Measurements from ENCODE around the gene AHNAK2. TPM values are rescaled to one million over a fixed set of nuclear protein-coding genes. Genes with fewer than 3 reads are reported as not detected.

The AHNAK2 gene
- total and polyA plus RNA-seq, 9 of the 15 experiments (the other 6 are each of a cell fraction or from before 2014, with no cell fraction given), result 0.04 to 0.09 (median 0.04) TPM; not detected in 6

- no peaks in the 10 kb centered on the region for H3K9me3 ChIP-seq (replicated peaks; ENCODE audit: control insufficient read depth, insufficient read depth, low read depth, low read length)
- H3K79me2 ChIP-seq (ENCODE audit: control insufficient read depth, insufficient read depth, low read length), result no peaks in the 10 kb centered on the region; the same call in 2 of the 3 replicates
- no peak for ATAC-seq
- intact Hi-C loops (cut with micrococcal nuclease), result no loop called here
- H4K20me1 ChIP-seq (replicated peaks; ENCODE audit: control insufficient read depth, insufficient read depth, low read length), result no peaks in the 10 kb centered on the region; the same call in 1 of the 2 replicates
- FAIRE-seq, result no peak
- H3K4me3 ChIP-seq, result no peak overlapping the region
- BruUV-seq (replicated peaks), result no TSS peak
- no peak overlapping the region for H3K27ac ChIP-seq (ENCODE audit: extremely low read depth, low read depth, low read length)
- ChIA-PET CTCF (ENCODE audit: low intra/inter-chr PET ratio) (interaction anchor here (1.5 kb wide), 1 partner anchor 9 kb away, joined by 3 read pairs; no protein-coding TSS in a partner anchor), POLR2A (interaction anchor here (0.6 to 1.1 kb wide), 5 partner anchors 11 to 89 kb away, joined by 3 to 4 read pairs (median 3); no protein-coding TSS in a partner anchor)
- in situ Hi-C loops (cut with MboI), result no loop called here
- H3K9ac ChIP-seq (ENCODE audit: insufficient read depth in 1 of 2, low read depth in 2 of 2, low read length in 2 of 2), result peak overlapping the region in 1 of 2 experiments; percentile 45; a peak in 2 of 4 replicates
- H2AFZ ChIP-seq (ENCODE audit: low read depth, low read length), result no peak overlapping the region
- DNase-seq (ENCODE audit: extremely low read depth in 1 of 4, low spot score in 3 of 4), result no peak
- no peaks in the 10 kb centered on the region for H3K27me3 ChIP-seq (ENCODE audit: control insufficient read depth in 2 of 2, insufficient read depth in 2 of 2, low read length in 2 of 2)
- 71% methylated on average over 12 of the region's 15 CpGs for WGBS (ENCODE audit: insufficient coverage, low coverage, missing lambda C conversion rate)
- H3K4me2 ChIP-seq (ENCODE audit: insufficient read depth, low read length), result no peak overlapping the region
- peaks cover 3 to 47% of the 10 kb centered on the region in 2 experiments; a peak in 4 of 5 replicates for H3K4me1 ChIP-seq (replicated peaks in 1 of 2; ENCODE audit: control insufficient read depth in 2 of 2, insufficient read depth in 2 of 2, low read length in 2 of 2)
- H3K36me3 ChIP-seq (ENCODE audit: control insufficient read depth, insufficient read depth, low read length), result no peaks in the 10 kb centered on the region
- H3K9me1 ChIP-seq (ENCODE audit: control insufficient read depth, insufficient read depth, low read length), result no peaks in the 10 kb centered on the region
- TF ChIP-seq NONO (IDR thresholded peaks at IDR 0.05; ENCODE audit: low read depth in 2 of 2, low read length in 1 of 2) (no peak), NFIC (IDR thresholded peaks at IDR 0.05) (no peak), SAFB2 (IDR thresholded peaks at IDR 0.05; ENCODE audit: borderline replicate concordance, low read depth, low read length, severe bottlenecking) (no peak), FUS (optimal IDR thresholded peaks at IDR 0.05; ENCODE audit: low read depth, low read length) (no peak)
These were observed 6.1 kb upstream of the AHNAK2 start for GRCh38 chr14:104984056-104984894.

Data from K562 (cell line).